DND-41 (cell line): Measurements from ENCODE around the gene FOXN1.

ENCODE experiments used
- ATAC-seq: fragments of 200-7000 bp; cut with Tn5 transposase; 3 replicates; pipeline ENCODE4 v1.9.1; 2021; ENCODE audit warnings: low read depth; ENCODE audit not compliant: insufficient read depth
- DNase-seq: peaks from one replicate; pipeline ENCODE4 v3.0.0-alpha.2; 2020
- H2AFZ ChIP-seq: 2 replicates; pipeline ENCODE4 v1.6.0; 2012; ENCODE audit warnings: low read depth, low read length
- H3K27ac ChIP-seq: 2 replicates; pipeline ENCODE4 v1.5.1; 2012; ENCODE audit warnings: low read length, inconsistent platforms
- H3K27me3 ChIP-seq: fragments of 200-600 bp; sonication (generic); 2 replicates; pipeline ENCODE4 v1.6.0; 2012; ENCODE audit warnings: low read length, mild to moderate bottlenecking, inconsistent platforms; ENCODE audit not compliant: insufficient read depth, poor library complexity
- H3K36me3 ChIP-seq: 2 replicates; pipeline ENCODE4 v1.5.1; 2012; ENCODE audit warnings: low read length, inconsistent platforms; ENCODE audit not compliant: insufficient read depth
- H3K4me1 ChIP-seq: 2 replicates; pipeline ENCODE4 v1.5.1; 2012; ENCODE audit warnings: mild to moderate bottlenecking, low read length; ENCODE audit not compliant: insufficient read depth
- H3K4me2 ChIP-seq: 2 replicates; pipeline ENCODE4 v1.6.0; 2012; ENCODE audit warnings: mild to moderate bottlenecking, moderate library complexity, low read length, inconsistent platforms; ENCODE audit not compliant: insufficient read depth
- H3K4me3 ChIP-seq, 2 experiments: fragments of 200-600 bp in 1 of 2; shearing (Covaris generic) in 1 of 2; 2 replicates each; pipeline ENCODE4 v1.5.1; 2012 to 2016; ENCODE audit warnings: inconsistent platforms in 2 of 2, low read length in 2 of 2, mild to moderate bottlenecking in 2 of 2, low read depth in 1 of 2, moderate library complexity in 1 of 2
- H3K79me2 ChIP-seq: 2 replicates; pipeline ENCODE4 v1.6.0; 2012; ENCODE audit warnings: low read length, inconsistent platforms; ENCODE audit not compliant: insufficient read depth
- H3K9ac ChIP-seq: 2 replicates; pipeline ENCODE4 v1.6.0; 2012; ENCODE audit warnings: low read depth, mild to moderate bottlenecking, inconsistent platforms, low read length, moderate library complexity
- H3K9me3 ChIP-seq: 2 replicates; pipeline ENCODE4 v1.5.1; 2012; ENCODE audit warnings: low read length, moderate library complexity, mild to moderate bottlenecking, inconsistent platforms; ENCODE audit not compliant: insufficient read depth, severe bottlenecking
- H4K20me1 ChIP-seq: 2 replicates; pipeline ENCODE4 v1.6.0; 2012; ENCODE audit warnings: low read length; ENCODE audit not compliant: insufficient read depth
- EZH2 ChIP-seq: IDR thresholded peaks from 3 replicates; pipeline ENCODE4 v1.6.1; 2012; ENCODE audit warnings: borderline replicate concordance, low read depth, mild to moderate bottlenecking, moderate library complexity, low read length, inconsistent platforms; ENCODE audit not compliant: severe bottlenecking
- TF ChIP-seq, protein P1 (sequence below): IDR thresholded peaks from 2 replicates; pipeline ENCODE4 v1.5.1; 2012; ENCODE audit warnings: borderline replicate concordance, low read length, moderate library complexity, mild to moderate bottlenecking; ENCODE audit not compliant: poor library complexity, severe bottlenecking; ENCODE audit errors: extremely low read depth

Gene FOXN1

GRCh38 chr17:28563475-28563874 is 57.3 kb downstream of the FOXN1 start:
- Histone ChIP-seq H3K36me3 (peaks cover 48% of the 10 kb centered on the region), H3K27me3 (no peaks in the 10 kb centered on the region), H3K79me2 (peaks cover 27% of the 10 kb centered on the region), H3K4me1 (0 out of 2 replicates have a peak, but pooled peaks cover 5% of the 10 kb centered on the region), H3K4me2 (no peak overlapping the region), H3K4me3 (no peak overlapping the region), H2AFZ (no peak overlapping the region), H3K27ac (no peak overlapping the region), H3K9ac (no peak overlapping the region), H4K20me1 (no peaks in the 10 kb centered on the region), H3K9me3 (no peaks in the 10 kb centered on the region)
- DNase-seq (no peak), ATAC-seq (no peak)
- TF ChIP-seq, protein P1, sequence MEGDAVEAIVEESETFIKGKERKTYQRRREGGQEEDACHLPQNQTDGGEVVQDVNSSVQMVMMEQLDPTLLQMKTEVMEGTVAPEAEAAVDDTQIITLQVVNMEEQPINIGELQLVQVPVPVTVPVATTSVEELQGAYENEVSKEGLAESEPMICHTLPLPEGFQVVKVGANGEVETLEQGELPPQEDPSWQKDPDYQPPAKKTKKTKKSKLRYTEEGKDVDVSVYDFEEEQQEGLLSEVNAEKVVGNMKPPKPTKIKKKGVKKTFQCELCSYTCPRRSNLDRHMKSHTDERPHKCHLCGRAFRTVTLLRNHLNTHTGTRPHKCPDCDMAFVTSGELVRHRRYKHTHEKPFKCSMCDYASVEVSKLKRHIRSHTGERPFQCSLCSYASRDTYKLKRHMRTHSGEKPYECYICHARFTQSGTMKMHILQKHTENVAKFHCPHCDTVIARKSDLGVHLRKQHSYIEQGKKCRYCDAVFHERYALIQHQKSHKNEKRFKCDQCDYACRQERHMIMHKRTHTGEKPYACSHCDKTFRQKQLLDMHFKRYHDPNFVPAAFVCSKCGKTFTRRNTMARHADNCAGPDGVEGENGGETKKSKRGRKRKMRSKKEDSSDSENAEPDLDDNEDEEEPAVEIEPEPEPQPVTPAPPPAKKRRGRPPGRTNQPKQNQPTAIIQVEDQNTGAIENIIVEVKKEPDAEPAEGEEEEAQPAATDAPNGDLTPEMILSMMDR = no peak
- TF ChIP-seq EZH2 = no peak

DNA sequence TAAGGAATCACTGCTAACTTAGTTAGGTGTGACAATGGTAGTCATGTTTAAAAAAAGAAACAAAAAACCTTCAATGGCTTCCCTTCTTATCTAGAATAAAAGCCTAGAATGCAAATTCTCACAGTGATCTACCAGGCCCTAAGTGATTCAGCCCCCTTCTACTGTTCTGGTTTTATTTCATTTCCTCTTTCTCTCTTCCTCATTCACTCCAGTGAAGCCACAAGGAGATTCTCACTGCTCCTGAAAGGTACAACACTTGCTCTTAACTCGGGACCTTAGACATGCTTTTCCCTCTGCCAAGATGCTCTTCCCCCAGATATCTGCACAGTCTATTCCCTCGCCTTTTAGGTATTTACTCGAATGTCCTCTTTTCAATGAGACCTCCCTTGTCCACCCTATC is 61.5 kb downstream of the FOXN1 start:
- H3K36me3 ChIP-seq = peaks cover 28% of the 10 kb centered on the region
- DNase-seq = no peak
- H4K20me1 ChIP-seq = no peaks in the 10 kb centered on the region; the same call in 1 of the 2 replicates
- H2AFZ ChIP-seq = no peak overlapping the region
- H3K9ac ChIP-seq = no peak overlapping the region
- no peaks in the 10 kb centered on the region for H3K27me3 ChIP-seq
- no peak overlapping the region for H3K27ac ChIP-seq
- ATAC-seq = no peak
- H3K4me1 ChIP-seq = peaks cover 36% of the 10 kb centered on the region
- no peaks in the 10 kb centered on the region for H3K9me3 ChIP-seq
- H3K4me2 ChIP-seq = no peak overlapping the region
- peaks cover 56% of the 10 kb centered on the region for H3K79me2 ChIP-seq
- no peak overlapping the region for H3K4me3 ChIP-seq
- TF ChIP-seq, protein P1 = no peak
- no peak for TF ChIP-seq EZH2

DNA sequence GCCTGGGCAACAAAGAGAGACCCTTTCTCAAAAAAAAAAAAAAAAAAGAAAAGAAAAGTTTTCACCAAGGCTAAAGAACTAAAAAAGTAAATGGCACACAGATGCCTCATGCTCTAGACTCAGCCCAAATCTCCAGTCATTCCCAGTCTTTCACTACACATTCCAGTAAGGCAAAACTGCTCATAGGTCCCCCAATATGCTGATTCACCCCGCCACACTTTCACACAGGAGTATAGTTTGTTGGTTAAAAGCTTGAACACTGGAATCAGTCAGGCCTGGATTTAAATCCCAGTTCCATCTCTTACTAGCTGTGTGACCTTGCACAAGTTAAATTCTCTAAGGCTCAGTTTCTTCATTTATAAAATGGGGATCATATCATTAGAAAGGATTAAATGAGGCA is 63.3 kb downstream of the FOXN1 start:
- H3K4me1 ChIP-seq = peaks cover 40% of the 10 kb centered on the region
- H3K4me2 ChIP-seq = peak overlapping the region; percentile 99
- no peaks in the 10 kb centered on the region for H3K27me3 ChIP-seq
- H3K36me3 ChIP-seq = peaks cover 19% of the 10 kb centered on the region
- H3K79me2 ChIP-seq = peaks cover 56% of the 10 kb centered on the region
- no peak overlapping the region for H2AFZ ChIP-seq
- TF ChIP-seq, protein P1 = no peak
- TF ChIP-seq EZH2 = no peak
- DNase-seq (no peak), ATAC-seq (no peak)
- no peak overlapping the region for H3K9ac ChIP-seq
- no peak overlapping the region for H3K27ac ChIP-seq
- no peaks in the 10 kb centered on the region for H3K9me3 ChIP-seq
- H4K20me1 ChIP-seq = no peaks in the 10 kb centered on the region; the same call in 1 of the 2 replicates
- H3K4me3 ChIP-seq = peak overlapping the region in 1 of 2 experiments; percentile 100; a peak in 1 of 4 replicates
